AG04450 (cell line): ENCODE data around the gene BEND3. TPM values are rescaled to one million over a fixed set of nuclear protein-coding genes. Genes with fewer than 3 reads are reported as not detected.
A peak's percentile ranks its signal among the peaks of the same experiment; 100 is the strongest.

Experiments used
- CTCF ChIA-PET: fragments of 300-600, 350-600 bp; formaldehyde crosslinking; extraction: SDS; loops from one replicate; lab custom pipeline; 2022; ENCODE audit warnings: antibody characterized with exemption, inconsistent platforms; lab: Charles Lee
- POLR2A ChIA-PET: fragments of 350-600 bp; formaldehyde crosslinking; extraction: SDS; loops from one replicate; lab custom pipeline; 2021; ENCODE audit warnings: antibody characterized with exemption, inconsistent platforms; lab: Yijun Ruan, JAX
- DNase-seq: peaks from one replicate; pipeline ENCODE4 v3.0.0-alpha.2; 2011; ENCODE audit warnings: low read depth, low spot score
- H3K27ac ChIP-seq: one replicate; pipeline ENCODE4 v1.5.1; 2012; ENCODE audit warnings: low read depth, low read length, control low read depth
- H3K27me3 ChIP-seq: one replicate; pipeline ENCODE4 v1.6.0; 2012; ENCODE audit warnings: low read length; ENCODE audit not compliant: control insufficient read depth, insufficient read depth
- H3K4me3 ChIP-seq: 2 replicates; pipeline ENCODE4 v1.5.1; 2011; ENCODE audit warnings: mild to moderate bottlenecking, low read depth, low read length, control low read depth
- H3K9me3 ChIP-seq: 2 replicates; pipeline ENCODE4 v1.5.1; 2012; ENCODE audit warnings: low read length; ENCODE audit not compliant: control insufficient read depth, insufficient read depth
- CTCF ChIP-seq: IDR thresholded peaks from 2 replicates; pipeline ENCODE4 v1.5.1; 2011; ENCODE audit warnings: low read depth, low read length, control low read depth, inconsistent platforms
- polyA plus RNA-seq: library from polyadenylated mRNA; depleted of rRNA; stranded (reverse); fragments of >200 nt; gene quantifications from 2 replicates; pipeline ENCODE4 v1.2.3, GENCODE V29; 2011

BEND3 gene
- polyA plus RNA-seq, 1 experiment: 0.81 TPM

GRCh38 chr6:107080036-107080435 lies 35.3 kb downstream of the BEND3 start:
- H3K27me3 ChIP-seq: no peaks in the 10 kb centered on the region
- no peak overlapping the region for H3K27ac ChIP-seq
- ChIA-PET CTCF (no interaction called here), POLR2A (no interaction called here)
- no peak overlapping the region for H3K4me3 ChIP-seq
- no peaks in the 10 kb centered on the region for H3K9me3 ChIP-seq
- TF ChIP-seq CTCF: 0 out of 2 replicates have a peak, but pooled peaks have one; percentile 32
- no peak for DNase-seq

GRCh38 chr6:107079429-107079828 lies 35.9 kb downstream of the BEND3 start:
- H3K27ac ChIP-seq: no peak overlapping the region
- no peaks in the 10 kb centered on the region for H3K9me3 ChIP-seq
- TF ChIP-seq CTCF: no peak
- H3K27me3 ChIP-seq: no peaks in the 10 kb centered on the region
- CTCF ChIA-PET: no interaction called here
- no peak overlapping the region for H3K4me3 ChIP-seq
- DNase-seq: no peak
- POLR2A ChIA-PET: no interaction called here

- CTCF ChIA-PET: no interaction called here
- no peak for DNase-seq
- no peak for TF ChIP-seq CTCF
- POLR2A ChIA-PET: no interaction called here
- Histone ChIP-seq H3K4me3 (no peak overlapping the region), H3K27me3 (no peaks in the 10 kb centered on the region), H3K27ac (no peak overlapping the region), H3K9me3 (no peaks in the 10 kb centered on the region)
Observed at GRCh38 chr6:107077710-107078109, 37.6 kb downstream of the BEND3 start.

- Histone ChIP-seq H3K27me3 (no peaks in the 10 kb centered on the region), H3K4me3 (no peak overlapping the region), H3K9me3 (no peaks in the 10 kb centered on the region), H3K27ac (no peak overlapping the region)
- POLR2A ChIA-PET: no interaction called here
- no peak for DNase-seq
- peak; percentile 35 for TF ChIP-seq CTCF
- CTCF ChIA-PET: interaction anchor here (1.0 kb wide), 1 partner anchor 38 kb away, joined by 3 read pairs; no protein-coding TSS in a partner anchor
Observed at GRCh38 chr6:107075951-107076381, 39.3 kb downstream of the BEND3 start.

- TF ChIP-seq CTCF: no peak
- CTCF ChIA-PET: no interaction called here
- no peak overlapping the region for H3K4me3 ChIP-seq
Observed at GRCh38 chr6:107070686-107071085, 44.6 kb downstream of the BEND3 start.

More at GRCh38 chr6:107070686-107071085, 44.6 kb downstream of the BEND3 start:
- no peaks in the 10 kb centered on the region for H3K27me3 ChIP-seq
- no peak overlapping the region for H3K27ac ChIP-seq
- DNase-seq: no peak
- H3K9me3 ChIP-seq: peaks cover 9% of the 10 kb centered on the region; the same call in 1 of the 2 replicates
- POLR2A ChIA-PET: no interaction called here
